ENCODE data around the gene SKI. TPM values are rescaled to one million over a fixed set of nuclear protein-coding genes. Genes with fewer than 3 reads are reported as not detected.

The SKI gene
- polyA plus RNA-seq, 1 donor from 2014 or later = 0.78 TPM

GRCh38 chr1:2347896-2348295, 119.8 kb downstream of the SKI start:
- H3K9me3 Mint-ChIP-seq = no peaks in the 10 kb centered on the region
- H3K27me3 Mint-ChIP-seq = no peaks in the 10 kb centered on the region
- no peak overlapping the region for H3K27ac Mint-ChIP-seq
- no peaks in the 10 kb centered on the region for H3K4me1 Mint-ChIP-seq
- no peaks in the 10 kb centered on the region for H3K36me3 Mint-ChIP-seq
- H3K4me3 Mint-ChIP-seq = no peak overlapping the region

GRCh38 chr1:2348346-2349325, 120.5 kb downstream of the SKI start:
- H3K4me3 Mint-ChIP-seq = no peak overlapping the region

GRCh38 chr1:2349806-2350205, 121.7 kb downstream of the SKI start:
- H3K36me3 Mint-ChIP-seq = no peaks in the 10 kb centered on the region
- peaks cover 0 to 2% (median 0%) of the 10 kb centered on the region in 3 donors for H3K4me1 Mint-ChIP-seq
- H3K9me3 Mint-ChIP-seq = no peaks in the 10 kb centered on the region
- H3K27ac Mint-ChIP-seq = no peak overlapping the region
- no peaks in the 10 kb centered on the region for H3K27me3 Mint-ChIP-seq
- H3K4me3 Mint-ChIP-seq = no peak overlapping the region

More at GRCh38 chr1:2348346-2349325, 120.5 kb downstream of the SKI start:
- H3K4me1 Mint-ChIP-seq = no peaks in the 10 kb centered on the region
- no peaks in the 10 kb centered on the region for H3K9me3 Mint-ChIP-seq
- no peak overlapping the region for H3K27ac Mint-ChIP-seq
- no peaks in the 10 kb centered on the region for H3K36me3 Mint-ChIP-seq
- H3K27me3 Mint-ChIP-seq = no peaks in the 10 kb centered on the region

- Mint-ChIP-seq H3K4me3 (no peak overlapping the region), H3K9me3 (no peaks in the 10 kb centered on the region), H3K27me3 (no peaks in the 10 kb centered on the region), H3K27ac (no peak overlapping the region), H3K4me1 (peaks cover 0 to 2% (median 0%) of the 10 kb centered on the region in 3 donors), H3K36me3 (no peaks in the 10 kb centered on the region)
Measured at GRCh38 chr1:2350501-2350900, 122.4 kb downstream of the SKI start.

GRCh38 chr1:2350911-2351655, 123.0 kb downstream of the SKI start:
- peaks cover 0 to 2% (median 0%) of the 10 kb centered on the region in 3 donors for H3K4me1 Mint-ChIP-seq
- H3K4me3 Mint-ChIP-seq = no peak overlapping the region
- no peaks in the 10 kb centered on the region for H3K9me3 Mint-ChIP-seq
- H3K36me3 Mint-ChIP-seq = no peaks in the 10 kb centered on the region
- no peaks in the 10 kb centered on the region for H3K27me3 Mint-ChIP-seq
- no peak overlapping the region for H3K27ac Mint-ChIP-seq

- Mint-ChIP-seq H3K27ac (no peak overlapping the region), H3K36me3 (no peaks in the 10 kb centered on the region), H3K27me3 (no peaks in the 10 kb centered on the region), H3K4me3 (no peak overlapping the region), H3K4me1 (peaks cover 0 to 2% (median 0%) of the 10 kb centered on the region in 3 donors), H3K9me3 (no peaks in the 10 kb centered on the region)
Measured at GRCh38 chr1:2351723-2352122, 123.6 kb downstream of the SKI start.

- Mint-ChIP-seq H3K4me3 (no peak overlapping the region), H3K4me1 (peaks cover 0 to 2% (median 0%) of the 10 kb centered on the region in 3 donors), H3K36me3 (no peaks in the 10 kb centered on the region), H3K27ac (peak overlapping the region in 1 of 3 donors; percentile 43), H3K27me3 (no peaks in the 10 kb centered on the region), H3K9me3 (no peaks in the 10 kb centered on the region)
Measured at GRCh38 chr1:2352341-2352896, 124.3 kb downstream of the SKI start.

GRCh38 chr1:2352897-2353550, 124.9 kb downstream of the SKI start:
- Mint-ChIP-seq H3K27ac (peak overlapping the region in 1 of 3 donors; percentile 43), H3K36me3 (no peaks in the 10 kb centered on the region), H3K9me3 (no peaks in the 10 kb centered on the region), H3K27me3 (no peaks in the 10 kb centered on the region), H3K4me1 (peaks cover 0 to 2% (median 0%) of the 10 kb centered on the region in 3 donors), H3K4me3 (no peak overlapping the region)

GRCh38 chr1:2353551-2354438, 125.7 kb downstream of the SKI start:
- H3K27me3 Mint-ChIP-seq = no peaks in the 10 kb centered on the region
- no peaks in the 10 kb centered on the region for H3K36me3 Mint-ChIP-seq
- H3K4me1 Mint-ChIP-seq = peaks cover 0 to 2% (median 0%) of the 10 kb centered on the region in 3 donors
- no peak overlapping the region for H3K27ac Mint-ChIP-seq
- no peaks in the 10 kb centered on the region for H3K9me3 Mint-ChIP-seq
- no peak overlapping the region for H3K4me3 Mint-ChIP-seq

GRCh38 chr1:2354511-2355372, 126.6 kb downstream of the SKI start:
- no peaks in the 10 kb centered on the region for H3K9me3 Mint-ChIP-seq
- no peaks in the 10 kb centered on the region for H3K36me3 Mint-ChIP-seq
- peaks cover 0 to 2% (median 0%) of the 10 kb centered on the region in 3 donors for H3K4me1 Mint-ChIP-seq
- no peak overlapping the region for H3K27ac Mint-ChIP-seq
- no peaks in the 10 kb centered on the region for H3K27me3 Mint-ChIP-seq
- H3K4me3 Mint-ChIP-seq = no peak overlapping the region

GRCh38 chr1:2355373-2356261, 127.5 kb downstream of the SKI start:
- Mint-ChIP-seq H3K36me3 (no peaks in the 10 kb centered on the region), H3K27me3 (no peaks in the 10 kb centered on the region), H3K27ac (no peak overlapping the region), H3K4me1 (peaks cover 0 to 2% (median 0%) of the 10 kb centered on the region in 3 donors), H3K9me3 (no peaks in the 10 kb centered on the region), H3K4me3 (no peak overlapping the region)

GRCh38 chr1:2356401-2356800, 128.3 kb downstream of the SKI start:
- H3K9me3 Mint-ChIP-seq = no peaks in the 10 kb centered on the region

More at GRCh38 chr1:2356401-2356800, 128.3 kb downstream of the SKI start:
- peak overlapping the region in 1 of 4 donors; percentile 39 for H3K4me3 Mint-ChIP-seq
- H3K27ac Mint-ChIP-seq = no peak overlapping the region
- H3K27me3 Mint-ChIP-seq = no peaks in the 10 kb centered on the region
- peaks cover 0 to 2% (median 0%) of the 10 kb centered on the region in 3 donors for H3K4me1 Mint-ChIP-seq
- H3K36me3 Mint-ChIP-seq = no peaks in the 10 kb centered on the region

Data from IgD-negative memory B cell (primary cell).